Thoracic aorta (tissue), 2 donors: ENCODE results near the gene PRSS1. TPM values are rescaled to one million over a fixed set of nuclear protein-coding genes. Genes with fewer than 3 reads are reported as not detected.
A peak's percentile ranks its signal among the peaks of the same experiment; 100 is the strongest.
"Not testable (repeated sequence)": the region's sequence is repeated elsewhere in the genome, so short reads cannot be mapped to it uniquely, and the experiment has no call there.

Source experiments
- ATAC-seq: fragments of 150-250 bp; one replicate; pipeline ENCODE4 v1.8.0; 2017; ENCODE audit warnings: low read depth; ENCODE audit not compliant: insufficient number of reproducible peaks, low FRiP score
- DNase-seq: peaks from one replicate; pipeline ENCODE4 v3.0.0-alpha.2; 2020; ENCODE audit warnings: low spot score
- H3K27ac ChIP-seq, 2 donors: fragments of 200-600 bp; sonication (generic); 1 replicate in 1 of 2; 2 replicates in 1 of 2; pipeline ENCODE4 v1.5.1; 2016; ENCODE audit warnings: mild to moderate bottlenecking in 2 of 2, moderate library complexity in 2 of 2
- H3K27me3 ChIP-seq: fragments of 200-600 bp; sonication (generic); replicated peaks from 2 replicates; pipeline ENCODE4 v1.6.0; 2016; ENCODE audit warnings: mild to moderate bottlenecking; ENCODE audit not compliant: insufficient read depth
- H3K36me3 ChIP-seq: fragments of 200-600 bp; sonication (generic); one replicate; pipeline ENCODE4 v1.5.1; 2016
- H3K4me1 ChIP-seq, 2 donors: fragments of 200-600 bp; sonication (generic); 1 replicate in 1 of 2; 2 replicates in 1 of 2; pipeline versions ENCODE4 v1.5.1 to v1.6.0; 2016; ENCODE audit warnings: low read depth in 2 of 2, mild to moderate bottlenecking in 1 of 2; ENCODE audit not compliant: control insufficient read depth in 1 of 2
- H3K4me3 ChIP-seq: fragments of 200-600 bp; sonication (generic); 2 replicates; pipeline ENCODE4 v1.5.1; 2016; ENCODE audit warnings: mild to moderate bottlenecking
- H3K9me3 ChIP-seq: fragments of 200-600 bp; sonication (generic); 2 replicates; pipeline ENCODE4 v1.5.1; 2016
- total RNA-seq, 2 donors: library from RNA; depleted of rRNA; stranded (reverse); fragments of >200 nt; gene quantifications; one replicate each; pipeline versions ENCODE4 v1.1.0 to v1.2.3, GENCODE V29; 2016
- TF ChIP-seq, protein P1 (sequence below): fragments of 200-600 bp; sonication (generic); IDR thresholded peaks from one replicate; pipeline ENCODE4 v1.5.1; 2019; ENCODE audit warnings: antibody characterized with exemption

Gene PRSS1
- total RNA-seq, 2 donors from 2014 or later = 5.1 to 16.9 TPM

DNA sequence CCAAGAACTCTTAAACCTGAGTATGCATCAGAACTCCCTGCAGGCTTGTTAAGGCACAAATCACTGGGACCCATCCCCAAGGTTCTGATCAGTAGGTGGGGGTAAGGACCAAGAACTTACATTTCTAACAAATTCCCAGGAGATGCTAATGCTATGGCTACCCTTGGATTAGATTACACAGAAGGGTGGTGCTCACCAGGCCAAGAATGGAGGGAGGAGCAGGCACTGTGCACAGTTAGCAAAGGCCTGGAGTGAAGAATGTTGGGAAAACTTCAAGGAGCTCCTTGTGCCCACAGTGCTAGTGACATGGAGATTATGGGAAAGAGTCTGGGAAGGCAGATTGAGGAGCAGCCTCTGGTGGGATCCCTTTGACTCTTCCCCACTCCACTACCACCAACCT, 23.4 kb downstream of the PRSS1 start:
- H3K4me1 ChIP-seq = peaks cover 10 to 33% of the 10 kb centered on the region in 2 donors
- no peak for ATAC-seq

DNA sequence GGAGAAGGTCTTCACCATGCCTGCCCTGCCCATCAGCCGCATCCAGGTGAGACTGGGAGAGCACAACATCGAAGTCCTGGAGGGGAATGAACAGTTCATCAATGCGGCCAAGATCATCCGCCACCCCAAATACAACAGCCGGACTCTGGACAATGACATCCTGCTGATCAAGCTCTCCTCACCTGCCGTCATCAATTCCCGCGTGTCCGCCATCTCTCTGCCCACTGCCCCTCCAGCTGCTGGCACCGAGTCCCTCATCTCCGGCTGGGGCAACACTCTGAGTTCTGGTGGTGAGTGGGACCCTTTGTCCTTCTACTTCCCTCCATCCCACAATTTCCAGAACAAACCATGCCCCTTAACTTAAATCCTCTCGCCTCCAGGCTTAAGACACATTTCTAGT, 24.0 kb downstream of the PRSS1 start:
- Histone ChIP-seq H3K36me3 (no peaks in the 10 kb centered on the region), H3K4me3 (no peak overlapping the region), H3K9me3 (no peaks in the 10 kb centered on the region), H3K4me1 (peaks cover 10 to 39% of the 10 kb centered on the region in 2 donors), H3K27ac (no peak overlapping the region), H3K27me3 (no peaks in the 10 kb centered on the region)
- TF ChIP-seq, protein P1, sequence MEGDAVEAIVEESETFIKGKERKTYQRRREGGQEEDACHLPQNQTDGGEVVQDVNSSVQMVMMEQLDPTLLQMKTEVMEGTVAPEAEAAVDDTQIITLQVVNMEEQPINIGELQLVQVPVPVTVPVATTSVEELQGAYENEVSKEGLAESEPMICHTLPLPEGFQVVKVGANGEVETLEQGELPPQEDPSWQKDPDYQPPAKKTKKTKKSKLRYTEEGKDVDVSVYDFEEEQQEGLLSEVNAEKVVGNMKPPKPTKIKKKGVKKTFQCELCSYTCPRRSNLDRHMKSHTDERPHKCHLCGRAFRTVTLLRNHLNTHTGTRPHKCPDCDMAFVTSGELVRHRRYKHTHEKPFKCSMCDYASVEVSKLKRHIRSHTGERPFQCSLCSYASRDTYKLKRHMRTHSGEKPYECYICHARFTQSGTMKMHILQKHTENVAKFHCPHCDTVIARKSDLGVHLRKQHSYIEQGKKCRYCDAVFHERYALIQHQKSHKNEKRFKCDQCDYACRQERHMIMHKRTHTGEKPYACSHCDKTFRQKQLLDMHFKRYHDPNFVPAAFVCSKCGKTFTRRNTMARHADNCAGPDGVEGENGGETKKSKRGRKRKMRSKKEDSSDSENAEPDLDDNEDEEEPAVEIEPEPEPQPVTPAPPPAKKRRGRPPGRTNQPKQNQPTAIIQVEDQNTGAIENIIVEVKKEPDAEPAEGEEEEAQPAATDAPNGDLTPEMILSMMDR = no peak
- DNase-seq (no peak), ATAC-seq (no peak)

More for the DNA sequence above, 23.4 kb downstream of the PRSS1 start:
- H3K4me3 ChIP-seq = no peak overlapping the region
- no peaks in the 10 kb centered on the region for H3K36me3 ChIP-seq
- TF ChIP-seq, protein P1 = no peak
- H3K27ac ChIP-seq = no peak overlapping the region
- H3K9me3 ChIP-seq = no peaks in the 10 kb centered on the region
- H3K27me3 ChIP-seq = no peaks in the 10 kb centered on the region
- no peak for DNase-seq

DNA sequence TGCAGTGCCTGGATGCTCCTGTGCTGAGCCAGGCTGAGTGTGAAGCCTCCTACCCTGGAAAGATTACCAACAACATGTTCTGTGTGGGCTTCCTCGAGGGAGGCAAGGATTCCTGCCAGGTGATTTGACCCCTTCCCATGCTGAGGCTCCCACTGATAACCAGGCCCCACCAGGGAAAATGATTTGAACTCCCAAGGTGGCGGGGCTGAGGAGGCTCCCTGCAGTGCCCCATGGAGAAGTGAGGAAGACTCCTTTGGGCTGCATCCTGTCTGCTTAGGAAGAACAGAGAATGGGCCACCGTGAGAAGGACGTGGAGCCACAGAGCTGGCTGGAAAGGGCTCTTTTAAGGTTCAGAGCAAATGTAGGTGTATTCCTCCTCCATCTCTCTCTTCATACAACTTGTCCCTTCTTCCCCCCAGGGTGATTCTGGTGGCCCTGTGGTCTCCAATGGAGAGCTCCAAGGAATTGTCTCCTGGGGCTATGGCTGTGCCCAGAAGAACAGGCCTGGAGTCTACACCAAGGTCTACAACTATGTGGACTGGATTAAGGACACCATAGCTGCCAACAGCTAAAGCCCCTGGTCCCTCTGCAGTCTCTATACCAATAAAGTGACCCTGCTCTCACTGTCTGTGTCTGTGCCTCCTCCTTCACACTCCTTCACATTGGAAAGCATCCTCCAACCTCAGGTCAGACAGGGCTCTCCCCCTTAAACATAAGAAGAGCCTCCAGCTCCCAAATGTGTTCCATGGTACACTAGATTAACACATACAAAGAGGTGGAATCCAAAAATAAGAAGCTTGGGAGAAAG, 24.9 kb downstream of the PRSS1 start:
- TF ChIP-seq, protein P1 = no peak
- Histone ChIP-seq H3K4me1 (peaks cover 10 to 39% of the 10 kb centered on the region in 2 donors), H3K9me3 (no peaks in the 10 kb centered on the region), H3K36me3 (no peaks in the 10 kb centered on the region), H3K4me3 (no peak overlapping the region), H3K27ac (peak overlapping the region in 1 of 2 donors; percentile 38), H3K27me3 (no peaks in the 10 kb centered on the region)
- DNase-seq = no peak
- no peak for ATAC-seq

DNA sequence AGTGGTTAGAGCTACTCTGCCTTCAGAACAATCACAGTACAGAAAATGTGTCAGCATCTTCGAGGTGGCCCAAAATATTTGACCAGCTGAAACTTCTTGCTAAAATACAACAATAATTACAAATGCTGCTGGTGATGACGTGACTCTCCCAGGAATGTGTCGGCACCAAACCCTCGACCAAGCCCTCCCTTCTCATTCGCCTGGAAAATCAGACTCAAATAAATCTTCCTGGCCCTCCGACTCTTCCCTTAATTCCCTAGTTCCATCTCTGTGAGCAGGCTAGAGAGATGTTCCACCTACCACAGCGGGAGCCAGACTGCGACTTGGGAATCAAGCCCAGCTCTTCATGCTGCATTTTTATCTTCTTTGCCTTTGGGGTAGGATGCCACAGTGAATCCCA, 25.6 kb downstream of the PRSS1 start:
- H3K36me3 ChIP-seq = no peaks in the 10 kb centered on the region
- H3K27ac ChIP-seq = peak overlapping the region; percentile 38 to 63
- H3K4me3 ChIP-seq = no peak overlapping the region
- H3K27me3 ChIP-seq = no peaks in the 10 kb centered on the region
- DNase-seq (no peak), ATAC-seq (no peak)
- H3K9me3 ChIP-seq = no peaks in the 10 kb centered on the region
- H3K4me1 ChIP-seq = peaks cover 10 to 39% of the 10 kb centered on the region in 2 donors
- TF ChIP-seq, protein P1 = no peak

DNA sequence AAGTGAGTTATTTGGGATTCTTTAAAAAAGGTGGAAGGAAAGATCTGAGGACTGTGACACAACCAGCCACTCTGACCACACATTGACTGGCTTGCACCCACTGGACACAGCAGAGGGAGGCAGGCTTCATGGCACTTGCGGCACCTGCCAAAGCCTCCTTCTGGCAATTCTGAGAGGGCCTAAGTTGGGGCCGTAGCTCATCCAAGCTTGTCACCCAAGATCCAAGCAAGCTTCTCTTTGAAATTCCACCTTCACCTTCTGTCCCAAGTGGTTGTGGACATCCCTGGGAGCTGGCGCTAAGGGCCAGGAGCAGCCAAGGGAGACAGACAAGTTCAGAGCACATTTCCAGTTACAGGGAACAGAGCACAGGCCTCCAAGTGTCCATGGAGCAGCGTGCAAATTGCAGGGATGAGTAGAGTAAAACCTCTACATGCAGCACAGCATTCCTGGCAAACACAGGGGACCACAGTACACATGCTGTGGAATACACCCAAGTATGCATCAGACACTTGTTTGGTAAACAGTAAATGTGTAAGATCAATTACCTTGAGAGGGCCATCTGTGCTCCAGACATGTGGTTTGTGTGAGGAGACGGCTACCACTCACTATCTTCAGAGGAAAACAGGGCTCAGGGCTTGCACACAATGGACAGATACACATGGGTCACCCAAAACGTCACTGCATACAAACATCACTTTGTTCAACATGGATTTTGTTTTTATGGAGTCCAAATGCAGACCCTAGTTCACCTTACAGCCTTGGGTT, 26.3 kb downstream of the PRSS1 start:
- not testable (repeated sequence) for ATAC-seq, H3K9me3 ChIP-seq, H3K4me3 ChIP-seq, DNase-seq, H3K27me3 ChIP-seq, H3K36me3 ChIP-seq
- Histone ChIP-seq H3K27ac (peak overlapping the region; percentile 25 to 63), H3K4me1 (peaks cover 10 to 39% of the 10 kb centered on the region in 2 donors)
